ENCODE measurements around the gene ZBTB7C.
A peak's percentile ranks its signal among the peaks of the same experiment; 100 is the strongest.

The ZBTB7C gene

GRCh38 chr18:48028696-48029095 is 380.5 kb downstream of the ZBTB7C start:
- no peak for DNase-seq

DNA sequence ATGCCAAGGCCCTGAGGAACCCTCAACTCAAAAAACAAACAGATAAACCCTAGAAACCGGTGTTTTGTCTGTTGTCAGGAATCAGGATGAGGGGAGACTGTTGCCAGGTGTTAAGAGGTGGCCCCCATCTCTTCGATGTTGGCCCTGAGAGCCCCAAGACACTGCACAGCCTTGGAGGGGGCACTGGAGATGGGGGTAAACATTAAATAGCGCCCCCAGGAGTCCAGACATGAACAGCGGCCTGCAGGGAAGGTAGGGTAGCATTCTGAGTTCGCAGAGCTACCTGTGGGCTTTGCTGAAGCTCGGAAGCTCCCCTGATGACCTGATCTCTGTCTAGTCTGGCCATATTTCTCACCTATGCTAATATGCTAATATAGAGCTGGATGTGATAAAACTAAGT is 381.1 kb downstream of the ZBTB7C start:
- no peak for DNase-seq

DNA sequence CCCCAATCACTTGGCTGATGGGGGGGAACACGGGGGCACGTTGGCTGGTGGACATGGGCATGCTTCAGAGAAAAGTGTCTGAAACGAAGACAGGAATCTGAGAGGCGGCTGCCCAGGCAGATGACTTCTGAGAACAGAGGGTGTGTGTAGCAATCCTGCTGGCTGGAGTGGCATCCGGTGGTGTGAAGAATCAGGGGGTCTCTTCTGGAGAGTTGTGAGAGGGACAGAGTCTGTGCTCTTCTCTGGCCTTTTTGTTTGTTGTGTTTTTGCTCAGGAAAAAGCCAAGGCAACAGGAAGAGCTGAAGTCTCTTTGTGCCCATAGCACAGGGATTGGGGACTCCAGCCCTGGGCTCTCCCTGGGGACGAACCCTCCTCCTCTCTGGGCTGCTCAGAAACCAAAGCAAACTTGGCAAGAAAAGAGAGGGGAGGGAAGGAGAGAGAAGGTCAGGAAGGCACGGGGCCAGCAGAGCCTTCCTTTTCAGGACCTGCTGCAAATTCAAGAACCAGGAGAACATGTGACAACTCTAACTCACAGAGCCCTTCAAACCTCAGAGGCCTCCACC is 381.7 kb downstream of the ZBTB7C start:
- no peak for DNase-seq

- no peak for DNase-seq
These were observed 383.0 kb downstream of the ZBTB7C start for GRCh38 chr18:48026216-48026615.

GRCh38 chr18:48024881-48025660 is 384.1 kb downstream of the ZBTB7C start:
- no peak for DNase-seq

DNA sequence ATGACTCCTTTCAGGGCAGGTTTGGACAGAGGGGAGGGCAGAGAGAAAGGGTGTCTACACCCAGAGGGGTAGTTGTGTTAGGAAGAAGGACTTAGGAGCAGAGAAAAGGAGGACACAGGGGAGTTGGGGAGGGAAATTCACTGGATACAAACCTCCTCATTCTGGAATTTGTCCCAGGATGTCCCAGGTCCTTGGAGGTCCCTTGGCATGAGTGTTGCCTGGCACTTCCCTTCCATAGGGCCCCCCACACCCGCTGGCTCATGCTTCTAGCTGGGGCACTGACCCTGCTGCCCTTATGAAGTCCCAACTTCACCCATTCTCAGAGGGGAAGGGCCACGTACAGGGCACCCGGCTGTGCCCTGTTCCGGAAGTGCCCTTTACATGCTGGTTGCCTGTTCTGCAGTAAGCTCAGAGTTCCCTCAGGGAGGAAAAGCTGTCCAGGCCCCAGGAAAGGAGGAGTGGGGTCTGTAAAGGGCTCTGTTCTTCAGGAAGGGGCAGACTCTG is 385.1 kb downstream of the ZBTB7C start:
- DNase-seq, result no peak

- DNase-seq, result no peak
These were observed 385.7 kb downstream of the ZBTB7C start for GRCh38 chr18:48023334-48024008.

GRCh38 chr18:48022531-48023329 is 386.5 kb downstream of the ZBTB7C start:
- peak; percentile 44 for DNase-seq

GRCh38 chr18:48022021-48022420 is 387.2 kb downstream of the ZBTB7C start:
- no peak for DNase-seq

GRCh38 chr18:48021273-48021914 is 387.8 kb downstream of the ZBTB7C start:
- no peak for DNase-seq

- no peak for DNase-seq
These were observed 388.6 kb downstream of the ZBTB7C start for GRCh38 chr18:48020337-48021250.

- no peak for DNase-seq
These were observed 389.4 kb downstream of the ZBTB7C start for GRCh38 chr18:48019557-48020325.

DNA sequence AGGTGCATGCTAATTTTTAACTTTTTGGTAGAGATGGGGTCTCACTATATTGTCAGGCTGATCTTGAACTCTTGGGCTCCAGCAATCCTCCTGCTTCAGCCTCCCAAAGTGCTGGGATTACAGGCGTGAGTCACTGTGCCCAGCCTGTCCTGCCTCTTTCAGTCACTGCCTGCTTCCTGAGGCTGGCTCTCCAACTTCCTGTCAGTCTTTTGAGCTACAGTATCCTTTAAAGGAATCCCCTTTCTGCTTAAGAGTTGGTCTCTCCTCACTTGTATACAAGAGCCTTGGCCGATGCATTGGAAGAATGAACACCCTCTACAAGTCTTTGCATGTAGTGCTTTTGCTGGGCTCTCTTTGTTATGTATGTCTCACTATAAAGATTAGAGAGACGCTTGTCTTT is 390.3 kb downstream of the ZBTB7C start:
- no peak for DNase-seq

- DNase-seq, result no peak
These were observed 391.5 kb downstream of the ZBTB7C start for GRCh38 chr18:48017635-48018034.

DNA sequence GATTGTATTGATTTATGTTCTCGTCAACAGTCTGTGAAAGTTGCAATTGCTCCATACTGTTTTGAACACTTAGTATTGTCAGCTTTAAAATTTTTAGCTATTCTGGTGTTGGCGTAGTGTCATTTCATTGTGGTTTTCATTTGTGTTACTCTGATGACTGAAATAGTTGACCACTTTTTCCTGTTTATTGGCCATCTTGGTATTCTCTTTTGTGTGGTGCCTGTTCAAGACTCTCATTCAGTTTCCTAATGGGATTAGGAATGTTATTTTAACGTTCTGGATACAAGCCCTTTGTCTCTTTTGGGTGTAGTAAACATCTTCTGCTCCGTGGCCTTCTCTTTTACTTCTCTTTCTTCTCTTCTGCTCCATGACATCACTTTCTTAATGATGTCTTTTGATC is 396.0 kb downstream of the ZBTB7C start:
- no peak for DNase-seq

GRCh38 chr18:48011926-48012465 is 397.2 kb downstream of the ZBTB7C start:
- no peak for DNase-seq

GRCh38 chr18:48010264-48010663 is 398.9 kb downstream of the ZBTB7C start:
- no peak for DNase-seq

GRCh38 chr18:48009116-48009745 is 400.0 kb downstream of the ZBTB7C start:
- no peak for DNase-seq

DNA sequence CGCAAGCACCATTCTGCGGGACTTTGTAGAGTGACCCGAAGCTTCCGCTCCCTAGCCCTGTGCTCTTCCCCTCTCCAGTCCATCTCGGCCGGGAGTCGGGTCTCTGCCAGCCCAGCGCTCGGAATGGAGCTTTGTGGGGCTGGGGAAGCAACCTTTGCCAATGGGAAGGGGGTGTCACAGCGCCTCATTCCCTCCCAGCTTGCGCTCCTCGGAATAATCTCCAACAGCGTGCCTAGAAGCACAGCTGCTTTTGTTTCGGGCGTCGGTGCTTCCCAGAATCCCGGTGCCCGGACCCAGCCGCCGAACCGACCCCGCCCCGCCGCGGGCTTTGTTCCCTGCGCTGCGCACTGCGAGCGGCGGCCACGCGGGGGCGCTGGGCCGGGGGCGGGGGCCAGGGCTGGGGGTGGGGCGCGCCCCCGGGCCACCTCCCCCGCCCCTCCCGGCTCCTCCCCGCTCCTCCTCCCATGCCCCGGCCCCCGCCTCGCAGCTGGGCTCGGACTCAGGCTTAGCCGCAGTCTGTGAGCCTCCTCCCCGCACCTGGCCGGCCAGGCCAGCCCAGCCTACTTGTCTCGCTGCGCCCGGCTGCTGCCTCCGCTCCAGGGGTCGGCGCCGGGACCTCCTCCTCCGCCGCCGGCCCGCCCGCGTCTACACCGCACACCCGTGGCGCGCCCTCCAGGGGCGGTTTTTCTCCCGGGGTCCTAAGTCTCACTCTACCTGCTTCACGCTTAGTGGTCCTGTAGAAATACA is 401.1 kb downstream of the ZBTB7C start:
- DNase-seq, result no peak

Data from NCI-H524 treated with DMSO at 0.1 percent for 48 hours (cell line).